COLO668 (cell line): ENCODE measurements around the gene AK5.

ENCODE experiments used
- DNase-seq: peaks from one replicate; lab custom pipeline; 2025; ENCODE audit not compliant: unreplicated experiment; lab: John Stamatoyannopoulos, UW

Gene AK5

GRCh38 chr1:77579547-77579946 lies 297.7 kb downstream of the AK5 start:
- DNase-seq = no peak

GRCh38 chr1:77582905-77583304 lies 301.1 kb downstream of the AK5 start:
- no peak for DNase-seq

- DNase-seq = no peak
These were observed 301.7 kb downstream of the AK5 start for GRCh38 chr1:77583483-77583882.

GRCh38 chr1:77584884-77585283 lies 303.1 kb downstream of the AK5 start:
- DNase-seq = no peak

GRCh38 chr1:77585610-77586314 lies 303.9 kb downstream of the AK5 start:
- DNase-seq = no peak

- DNase-seq = no peak
These were observed 307.4 kb downstream of the AK5 start for GRCh38 chr1:77589231-77589630.

GRCh38 chr1:77590651-77591050 lies 308.8 kb downstream of the AK5 start:
- no peak for DNase-seq

- no peak for DNase-seq
These were observed 311.1 kb downstream of the AK5 start for GRCh38 chr1:77592906-77593305.

- no peak for DNase-seq
These were observed 312.7 kb downstream of the AK5 start for GRCh38 chr1:77594366-77595112.

- no peak for DNase-seq
These were observed 315.5 kb downstream of the AK5 start for GRCh38 chr1:77597310-77597709.

- DNase-seq = peak; percentile 38
These were observed 323.6 kb downstream of the AK5 start for GRCh38 chr1:77605246-77606026.

- no peak for DNase-seq
These were observed 327.1 kb downstream of the AK5 start for GRCh38 chr1:77608893-77609292.
